OCI-LY1 (cell line): ENCODE measurements around the gene LYPD1.

Source experiments
- H2AFZ ChIP-seq: fragments of 200-600 bp; sonication (generic), shearing (Covaris generic); 2 replicates; pipeline ENCODE4 v1.6.0; 2014; ENCODE audit warnings: antibody characterized with exemption, mild to moderate bottlenecking, low read length
- H3F3A ChIP-seq: fragments of 200-600 bp; sonication (generic), shearing (Covaris generic); 2 replicates; pipeline ENCODE4 v1.6.0; 2014; ENCODE audit warnings: mild to moderate bottlenecking, antibody characterized with exemption, low read length, moderate library complexity; ENCODE audit not compliant: insufficient read depth
- H3K27ac ChIP-seq: fragments of 200-600 bp; sonication (generic); 2 replicates; pipeline ENCODE4 v1.5.1; 2014; ENCODE audit warnings: low read length, mixed run types, mild to moderate bottlenecking, low read depth; ENCODE audit not compliant: poor library complexity, severe bottlenecking
- H3K27me3 ChIP-seq: fragments of 200-600 bp; sonication (generic); 2 replicates; pipeline ENCODE4 v1.6.0; 2014; ENCODE audit warnings: antibody characterized with exemption, mild to moderate bottlenecking, low read length, moderate library complexity; ENCODE audit not compliant: insufficient read depth
- H3K36me3 ChIP-seq: fragments of 200-600 bp; sonication (generic); 2 replicates; pipeline ENCODE4 v1.6.1; 2014; ENCODE audit warnings: mild to moderate bottlenecking, antibody characterized with exemption, low read length, moderate library complexity, mixed read lengths; ENCODE audit not compliant: insufficient read depth
- H3K4me1 ChIP-seq: fragments of 200-600 bp; sonication (generic); 2 replicates; pipeline ENCODE4 v1.5.1; 2014; ENCODE audit warnings: mild to moderate bottlenecking, low read length, moderate library complexity; ENCODE audit not compliant: insufficient read depth, severe bottlenecking
- H3K4me2 ChIP-seq: fragments of 200-600 bp; sonication (generic), shearing (Covaris generic); 2 replicates; pipeline ENCODE4 v1.6.1; 2014; ENCODE audit warnings: low read length
- H3K4me3 ChIP-seq: fragments of 200-600 bp; sonication (generic); 2 replicates; pipeline ENCODE4 v1.5.1; 2014; ENCODE audit warnings: low read length, low read depth, mild to moderate bottlenecking, mixed read lengths; ENCODE audit not compliant: poor library complexity, severe bottlenecking
- H3K79me2 ChIP-seq: fragments of 200-600 bp; shearing (Covaris generic); 2 replicates; pipeline ENCODE4 v1.6.1; 2016; ENCODE audit warnings: mixed run types, low read length, mixed read lengths; ENCODE audit not compliant: insufficient read depth
- H3K9ac ChIP-seq: fragments of 200-600 bp; sonication (generic), shearing (Covaris generic); 2 replicates; pipeline ENCODE4 v1.6.1; 2014; ENCODE audit warnings: mild to moderate bottlenecking, low read length, mixed read lengths
- H3K9me2 ChIP-seq: fragments of 200-600 bp; sonication (generic), shearing (Covaris generic); 2 replicates; pipeline ENCODE4 v1.6.1; 2014; ENCODE audit warnings: low read depth, mild to moderate bottlenecking, low read length, mixed read lengths
- H3K9me3 ChIP-seq: fragments of 200-600 bp; shearing (Covaris generic); 2 replicates; pipeline ENCODE4 v1.6.1; 2014; ENCODE audit warnings: low read length, mixed read lengths
- H4K20me1 ChIP-seq: fragments of 200-600 bp; sonication (generic), shearing (Covaris generic); 2 replicates; pipeline ENCODE4 v1.6.0; 2016; ENCODE audit warnings: mild to moderate bottlenecking, low read length; ENCODE audit not compliant: insufficient read depth
- CTCF ChIP-seq: fragments of 200-600 bp; sonication (generic), shearing (Covaris generic); IDR thresholded peaks from 2 replicates; pipeline ENCODE4 v1.5.1; 2017; ENCODE audit warnings: mild to moderate bottlenecking, antibody characterized with exemption, low read length, moderate library complexity, mixed read lengths
- EZH2 ChIP-seq: fragments of 200-600 bp; sonication (generic), shearing (Covaris generic); IDR thresholded peaks from 2 replicates; pipeline ENCODE4 v1.8.0; 2017; ENCODE audit warnings: borderline replicate concordance, mixed run types, mild to moderate bottlenecking, antibody characterized with exemption, low read length, moderate library complexity, mixed read lengths

LYPD1 gene

GRCh38 chr2:132595693-132596092, 74.3 kb downstream of the LYPD1 start:
- TF ChIP-seq EZH2 (no peak), CTCF (no peak)
- no peaks in the 10 kb centered on the region for H3K9me2 ChIP-seq
- H3K9me3 ChIP-seq = no peaks in the 10 kb centered on the region

GRCh38 chr2:132595186-132595585, 74.8 kb downstream of the LYPD1 start:
- H3K27ac ChIP-seq = no peak overlapping the region
- no peaks in the 10 kb centered on the region for H3K36me3 ChIP-seq
- no peaks in the 10 kb centered on the region for H3K27me3 ChIP-seq
- no peaks in the 10 kb centered on the region for H4K20me1 ChIP-seq
- H2AFZ ChIP-seq = no peak overlapping the region
- H3K4me1 ChIP-seq = no peaks in the 10 kb centered on the region
- H3K79me2 ChIP-seq = no peaks in the 10 kb centered on the region
- no peak overlapping the region for H3K9ac ChIP-seq
- H3K4me2 ChIP-seq = no peak overlapping the region
- no peaks in the 10 kb centered on the region for H3F3A ChIP-seq
- no peak overlapping the region for H3K4me3 ChIP-seq
- TF ChIP-seq CTCF (no peak), EZH2 (no peak)
- no peaks in the 10 kb centered on the region for H3K9me3 ChIP-seq
- H3K9me2 ChIP-seq = no peaks in the 10 kb centered on the region

More at GRCh38 chr2:132595693-132596092, 74.3 kb downstream of the LYPD1 start:
- H3F3A ChIP-seq = no peaks in the 10 kb centered on the region
- no peaks in the 10 kb centered on the region for H3K27me3 ChIP-seq
- H3K27ac ChIP-seq = no peak overlapping the region
- H3K4me2 ChIP-seq = no peak overlapping the region
- H4K20me1 ChIP-seq = no peaks in the 10 kb centered on the region
- no peaks in the 10 kb centered on the region for H3K79me2 ChIP-seq
- no peaks in the 10 kb centered on the region for H3K36me3 ChIP-seq
- no peak overlapping the region for H3K4me3 ChIP-seq
- H3K4me1 ChIP-seq = no peaks in the 10 kb centered on the region
- no peak overlapping the region for H2AFZ ChIP-seq
- H3K9ac ChIP-seq = no peak overlapping the region
